ENCODE measurements around the gene GALNT14.

GRCh38 chr2:31125918-31126695, 12.1 kb downstream of the GALNT14 start:
- TF ChIP-seq, protein P1, sequence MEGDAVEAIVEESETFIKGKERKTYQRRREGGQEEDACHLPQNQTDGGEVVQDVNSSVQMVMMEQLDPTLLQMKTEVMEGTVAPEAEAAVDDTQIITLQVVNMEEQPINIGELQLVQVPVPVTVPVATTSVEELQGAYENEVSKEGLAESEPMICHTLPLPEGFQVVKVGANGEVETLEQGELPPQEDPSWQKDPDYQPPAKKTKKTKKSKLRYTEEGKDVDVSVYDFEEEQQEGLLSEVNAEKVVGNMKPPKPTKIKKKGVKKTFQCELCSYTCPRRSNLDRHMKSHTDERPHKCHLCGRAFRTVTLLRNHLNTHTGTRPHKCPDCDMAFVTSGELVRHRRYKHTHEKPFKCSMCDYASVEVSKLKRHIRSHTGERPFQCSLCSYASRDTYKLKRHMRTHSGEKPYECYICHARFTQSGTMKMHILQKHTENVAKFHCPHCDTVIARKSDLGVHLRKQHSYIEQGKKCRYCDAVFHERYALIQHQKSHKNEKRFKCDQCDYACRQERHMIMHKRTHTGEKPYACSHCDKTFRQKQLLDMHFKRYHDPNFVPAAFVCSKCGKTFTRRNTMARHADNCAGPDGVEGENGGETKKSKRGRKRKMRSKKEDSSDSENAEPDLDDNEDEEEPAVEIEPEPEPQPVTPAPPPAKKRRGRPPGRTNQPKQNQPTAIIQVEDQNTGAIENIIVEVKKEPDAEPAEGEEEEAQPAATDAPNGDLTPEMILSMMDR (conservative IDR thresholded peaks at IDR 0.05 in 1 of 2, IDR thresholded peaks at IDR 0.05 in 1 of 2; ENCODE audit: low read depth in 1 of 2, low read length in 2 of 2), result no peak
- TF ChIP-seq EZH2 (IDR thresholded peaks at IDR 0.05; ENCODE audit: low read length, missing control alignments), result no peak

Measured in fibroblast of lung (primary cell).